ENCODE measurements around the gene SLMAP.

DNA sequence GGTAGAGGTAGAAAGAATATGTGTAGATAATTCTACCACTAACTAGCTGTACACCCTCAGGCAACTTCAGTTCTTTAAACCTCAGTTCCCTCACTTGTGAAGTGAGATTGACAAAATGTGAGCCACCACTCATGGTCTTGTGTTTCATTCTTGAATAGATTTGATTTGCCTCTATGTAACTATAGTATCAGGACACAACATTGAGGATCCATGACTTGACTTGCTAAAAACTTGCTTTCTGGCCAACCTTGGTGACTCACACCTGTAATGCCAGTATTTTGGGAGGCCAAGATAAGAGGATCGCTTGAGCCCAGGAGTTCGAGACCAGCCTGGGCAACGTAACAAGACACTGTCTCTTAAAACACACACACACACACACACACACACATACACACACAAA lies 136.3 kb downstream of the SLMAP start:
- TF ChIP-seq, protein P1, sequence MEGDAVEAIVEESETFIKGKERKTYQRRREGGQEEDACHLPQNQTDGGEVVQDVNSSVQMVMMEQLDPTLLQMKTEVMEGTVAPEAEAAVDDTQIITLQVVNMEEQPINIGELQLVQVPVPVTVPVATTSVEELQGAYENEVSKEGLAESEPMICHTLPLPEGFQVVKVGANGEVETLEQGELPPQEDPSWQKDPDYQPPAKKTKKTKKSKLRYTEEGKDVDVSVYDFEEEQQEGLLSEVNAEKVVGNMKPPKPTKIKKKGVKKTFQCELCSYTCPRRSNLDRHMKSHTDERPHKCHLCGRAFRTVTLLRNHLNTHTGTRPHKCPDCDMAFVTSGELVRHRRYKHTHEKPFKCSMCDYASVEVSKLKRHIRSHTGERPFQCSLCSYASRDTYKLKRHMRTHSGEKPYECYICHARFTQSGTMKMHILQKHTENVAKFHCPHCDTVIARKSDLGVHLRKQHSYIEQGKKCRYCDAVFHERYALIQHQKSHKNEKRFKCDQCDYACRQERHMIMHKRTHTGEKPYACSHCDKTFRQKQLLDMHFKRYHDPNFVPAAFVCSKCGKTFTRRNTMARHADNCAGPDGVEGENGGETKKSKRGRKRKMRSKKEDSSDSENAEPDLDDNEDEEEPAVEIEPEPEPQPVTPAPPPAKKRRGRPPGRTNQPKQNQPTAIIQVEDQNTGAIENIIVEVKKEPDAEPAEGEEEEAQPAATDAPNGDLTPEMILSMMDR (IDR thresholded peaks at IDR 0.05 in 4 of 5, conservative IDR thresholded peaks at IDR 0.05 in 1 of 5), result no peak
- no peak for TF ChIP-seq POLR2A (IDR thresholded peaks at IDR 0.05)
